ENCODE results near the gene AQP2.
A peak's percentile ranks its signal among the peaks of the same experiment; 100 is the strongest.

AQP2 gene

GRCh38 chr12:49955899-49956662 is 5.5 kb downstream of the AQP2 start:
- DNase-seq (ENCODE audit: low read depth) = no peak
- TF ChIP-seq CTCF (conservative IDR thresholded peaks at IDR 0.05; ENCODE audit: low read length) = no peak
- no peak overlapping the region for H3K4me3 ChIP-seq (ENCODE audit: low read length)

GRCh38 chr12:49956663-49957569 is 6.4 kb downstream of the AQP2 start:
- H3K4me3 ChIP-seq (ENCODE audit: low read length) = no peak overlapping the region
- DNase-seq (ENCODE audit: low read depth) = no peak
- TF ChIP-seq CTCF (conservative IDR thresholded peaks at IDR 0.05; ENCODE audit: low read length) = no peak

- no peak for TF ChIP-seq CTCF (conservative IDR thresholded peaks at IDR 0.05; ENCODE audit: low read length)
- no peak overlapping the region for H3K4me3 ChIP-seq (ENCODE audit: low read length)
- DNase-seq (ENCODE audit: low read depth) = no peak
Measured at GRCh38 chr12:49957570-49957967, 7.0 kb downstream of the AQP2 start.

- DNase-seq (ENCODE audit: low read depth) = peak; percentile 16
- TF ChIP-seq CTCF (conservative IDR thresholded peaks at IDR 0.05; ENCODE audit: low read length) = no peak
- no peak overlapping the region for H3K4me3 ChIP-seq (ENCODE audit: low read length)
Measured at GRCh38 chr12:49959685-49960473, 9.3 kb downstream of the AQP2 start.

GRCh38 chr12:49960474-49961110 is 10.1 kb downstream of the AQP2 start:
- TF ChIP-seq CTCF (conservative IDR thresholded peaks at IDR 0.05; ENCODE audit: low read length) = no peak
- DNase-seq (ENCODE audit: low read depth) = no peak
- H3K4me3 ChIP-seq (ENCODE audit: low read length) = no peak overlapping the region

GRCh38 chr12:49961111-49961922 is 10.8 kb downstream of the AQP2 start, which contains the start of gene AQP5:
TSS of gene AQP5 (plus strand) at chr12:49961872. CDS start at chr12:49962018, 146 bp downstream.
- TF ChIP-seq CTCF (conservative IDR thresholded peaks at IDR 0.05; ENCODE audit: low read length) = no peak
- no peak for DNase-seq (ENCODE audit: low read depth)

More at GRCh38 chr12:49961111-49961922, 10.8 kb downstream of the AQP2 start, which contains the start of gene AQP5:
- no peak within 1 kb of the TSS for H3K4me3 ChIP-seq (ENCODE audit: low read length)

Measured in AG10803 (cell line).